ENCODE data around the gene NKTR.
A peak's percentile ranks its signal among the peaks of the same experiment; 100 is the strongest.

Gene NKTR

GRCh38 chr3:42610976-42611375 is 10.5 kb downstream of the NKTR start:
- H3K4me3 ChIP-seq (replicated peaks in 1 of 2; ENCODE audit: low read depth in 2 of 2, low read length in 2 of 2), result no peak overlapping the region
- DNase-seq (ENCODE audit: low read depth in 2 of 2), result peak in 1 of 2 donors; percentile 29
- TF ChIP-seq CTCF (IDR thresholded peaks at IDR 0.05; ENCODE audit: low read depth, low read length), result no peak

GRCh38 chr3:42612217-42612616 is 11.7 kb downstream of the NKTR start:
- no peak for TF ChIP-seq CTCF (IDR thresholded peaks at IDR 0.05; ENCODE audit: low read depth, low read length)

GRCh38 chr3:42612928-42613327 is 12.4 kb downstream of the NKTR start:
- DNase-seq (ENCODE audit: low read depth in 2 of 2), result no peak
- H3K4me3 ChIP-seq (replicated peaks in 1 of 2; ENCODE audit: low read depth in 2 of 2, low read length in 2 of 2), result no peak overlapping the region
- no peak for TF ChIP-seq CTCF (IDR thresholded peaks at IDR 0.05; ENCODE audit: low read depth, low read length)

More at GRCh38 chr3:42612217-42612616, 11.7 kb downstream of the NKTR start:
- no peak for DNase-seq (ENCODE audit: low read depth in 2 of 2)
- H3K4me3 ChIP-seq (replicated peaks in 1 of 2; ENCODE audit: low read depth in 2 of 2, low read length in 2 of 2), result no peak overlapping the region

GRCh38 chr3:42613462-42613861 is 13.0 kb downstream of the NKTR start:
- TF ChIP-seq CTCF (IDR thresholded peaks at IDR 0.05; ENCODE audit: low read depth, low read length), result peak; percentile 40
- no peak overlapping the region for H3K4me3 ChIP-seq (replicated peaks in 1 of 2; ENCODE audit: low read depth in 2 of 2, low read length in 2 of 2)
- DNase-seq (ENCODE audit: low read depth in 2 of 2), result peak in 1 of 2 donors; percentile 32

GRCh38 chr3:42631620-42632019 is 31.1 kb downstream of the NKTR start:
- DNase-seq (ENCODE audit: low read depth in 2 of 2), result no peak
- no peak overlapping the region for H3K4me3 ChIP-seq (replicated peaks in 1 of 2; ENCODE audit: low read depth in 2 of 2, low read length in 2 of 2)
- TF ChIP-seq CTCF (IDR thresholded peaks at IDR 0.05; ENCODE audit: low read depth, low read length), result no peak

GRCh38 chr3:42632146-42632545 is 31.7 kb downstream of the NKTR start:
- H3K4me3 ChIP-seq (replicated peaks in 1 of 2; ENCODE audit: low read depth in 2 of 2, low read length in 2 of 2), result no peak overlapping the region
- no peak for TF ChIP-seq CTCF (IDR thresholded peaks at IDR 0.05; ENCODE audit: low read depth, low read length)
- DNase-seq (ENCODE audit: low read depth in 2 of 2), result peak in 1 of 2 donors; percentile 42

- H3K4me3 ChIP-seq (replicated peaks in 1 of 2; ENCODE audit: low read depth in 2 of 2, low read length in 2 of 2), result no peak overlapping the region
- no peak for DNase-seq (ENCODE audit: low read depth in 2 of 2)
- no peak for TF ChIP-seq CTCF (IDR thresholded peaks at IDR 0.05; ENCODE audit: low read depth, low read length)
Measured at GRCh38 chr3:42633544-42633943, 33.1 kb downstream of the NKTR start.

Data from cardiac fibroblast (primary cell).